Colonic mucosa (tissue), 4 donors: Measurements from ENCODE around the gene AKR1C3. TPM values are rescaled to one million over a fixed set of nuclear protein-coding genes. Genes with fewer than 3 reads are reported as not detected.
"Not testable (repeated sequence)": the region's sequence is repeated elsewhere in the genome, so short reads cannot be mapped to it uniquely, and the experiment has no call there.

Experiments
- DNase-seq: peaks from one replicate; pipeline ENCODE4 v3.0.0-alpha.2; 2020
- H3K27ac ChIP-seq: fragments of 200-600 bp; one replicate; pipeline ENCODE4 v1.8.0; 2021
- H3K27me3 ChIP-seq: fragments of 200-600 bp; one replicate; pipeline ENCODE4 v1.8.0; 2021
- H3K36me3 ChIP-seq: fragments of 200-600 bp; one replicate; pipeline ENCODE4 v1.8.0; 2021
- H3K4me1 ChIP-seq: fragments of 200-600 bp; one replicate; pipeline ENCODE4 v1.8.0; 2021; ENCODE audit warnings: mild to moderate bottlenecking
- H3K4me3 ChIP-seq: fragments of 200-600 bp; one replicate; pipeline ENCODE4 v1.8.0; 2021
- H3K9ac ChIP-seq, 2 donors: one replicate each; pipeline ENCODE4 v1.7.0; 2013; ENCODE audit warnings: control low read depth in 2 of 2, low read depth in 2 of 2, low read length in 2 of 2
- H3K9me3 ChIP-seq: fragments of 200-600 bp; one replicate; pipeline ENCODE4 v1.8.0; 2021
- CTCF ChIP-seq: fragments of 200-600 bp; IDR thresholded peaks from one replicate; pipeline ENCODE4 v1.8.0; 2022; ENCODE audit warnings: antibody characterized with exemption, mild to moderate bottlenecking
- intact Hi-C: fragments of 100-400 bp; cut with DNase I; formaldehyde crosslinking; loops from one replicate; pipeline ENCODE4 v1.14.1; 2022
- total RNA-seq, 2 donors: library from RNA; stranded (reverse); fragmentation: NEBNext Ultra II Directional in 1 of 2; extraction: Animal tissue kit (Norgen Biotek cat#: 25700) in 1 of 2; gene quantifications; one replicate each; pipeline ENCODE4 v1.2.1, GENCODE V29; 2021
- donor health status: healthy.
- donor health status: DM: no; HTN: no; CAD: no.
- donor health status: DM: no; HTN: no; CAD: no.

Gene AKR1C3
- total RNA-seq, 2 donors from 2014 or later: 75.6 to 257 TPM

GRCh38 chr10:5105626-5106025 is 11.4 kb downstream of the AKR1C3 start:
- Histone ChIP-seq H3K4me3 (no peak overlapping the region), H3K27me3 (no peaks in the 10 kb centered on the region), H3K4me1 (no peaks in the 10 kb centered on the region), H3K9ac (no peak overlapping the region), H3K27ac (no peak overlapping the region), H3K36me3 (no peaks in the 10 kb centered on the region), H3K9me3 (no peaks in the 10 kb centered on the region)
- no peak for DNase-seq
- TF ChIP-seq CTCF: no peak
- intact Hi-C loops: no loop called here

GRCh38 chr10:5106553-5106952 is 12.3 kb downstream of the AKR1C3 start:
- intact Hi-C loops: no loop called here
- H3K4me3 ChIP-seq: no peak overlapping the region
- H3K27me3 ChIP-seq: no peaks in the 10 kb centered on the region
- TF ChIP-seq CTCF: no peak
- no peak for DNase-seq
- no peaks in the 10 kb centered on the region for H3K36me3 ChIP-seq
- H3K4me1 ChIP-seq: no peaks in the 10 kb centered on the region
- H3K9ac ChIP-seq: no peak overlapping the region
- no peaks in the 10 kb centered on the region for H3K9me3 ChIP-seq
- no peak overlapping the region for H3K27ac ChIP-seq

GRCh38 chr10:5107860-5108526 is 13.8 kb downstream of the AKR1C3 start:
- Histone ChIP-seq H3K36me3 (no peaks in the 10 kb centered on the region), H3K9ac (no peak overlapping the region), H3K9me3 (no peaks in the 10 kb centered on the region), H3K4me1 (no peaks in the 10 kb centered on the region), H3K27ac (no peak overlapping the region), H3K4me3 (no peak overlapping the region), H3K27me3 (no peaks in the 10 kb centered on the region)
- TF ChIP-seq CTCF: no peak
- intact Hi-C loops: no loop called here
- no peak for DNase-seq

- DNase-seq: no peak
- intact Hi-C loops: no loop called here
These were observed 14.6 kb downstream of the AKR1C3 start for GRCh38 chr10:5108658-5109416.

DNA sequence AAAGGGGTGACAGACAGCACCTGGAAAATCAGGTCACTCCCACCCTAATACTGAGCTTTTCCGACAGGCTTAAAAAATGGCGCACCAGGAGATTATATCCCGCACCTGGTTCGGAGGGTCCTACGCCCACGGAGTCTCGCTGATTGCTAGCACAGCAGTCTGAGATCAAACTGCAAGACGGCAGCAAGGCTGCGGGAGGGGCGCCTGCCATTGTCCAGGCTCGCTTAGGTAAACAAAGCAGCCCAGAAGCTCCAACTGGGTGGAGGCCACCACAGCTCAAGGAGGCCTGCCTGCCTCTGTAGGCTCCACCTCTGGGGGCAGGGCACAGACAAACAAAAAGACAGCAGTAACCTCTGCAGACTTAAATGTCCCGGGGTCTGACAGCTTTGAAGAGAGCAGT is 15.6 kb downstream of the AKR1C3 start:
- H3K4me1 ChIP-seq, H3K9me3 ChIP-seq, H3K27me3 ChIP-seq, H3K36me3 ChIP-seq, H3K9ac ChIP-seq, H3K4me3 ChIP-seq, DNase-seq, H3K27ac ChIP-seq, intact Hi-C loops: not testable (repeated sequence)

More at GRCh38 chr10:5108658-5109416, 14.6 kb downstream of the AKR1C3 start:
- H3K27me3 ChIP-seq: no peaks in the 10 kb centered on the region
- no peak overlapping the region for H3K9ac ChIP-seq
- H3K4me3 ChIP-seq: no peak overlapping the region
- H3K36me3 ChIP-seq: no peaks in the 10 kb centered on the region
- no peak overlapping the region for H3K27ac ChIP-seq
- no peak for TF ChIP-seq CTCF
- H3K9me3 ChIP-seq: no peaks in the 10 kb centered on the region
- H3K4me1 ChIP-seq: no peaks in the 10 kb centered on the region

- H3K4me3 ChIP-seq: no peak overlapping the region
- no peaks in the 10 kb centered on the region for H3K9me3 ChIP-seq
- no peak overlapping the region for H3K27ac ChIP-seq
- H3K9ac ChIP-seq: no peak overlapping the region
- H3K36me3 ChIP-seq: no peaks in the 10 kb centered on the region
- intact Hi-C loops: no loop called here
- H3K27me3 ChIP-seq: no peaks in the 10 kb centered on the region
- DNase-seq: no peak
- TF ChIP-seq CTCF: no peak
- no peaks in the 10 kb centered on the region for H3K4me1 ChIP-seq
These were observed 22.4 kb downstream of the AKR1C3 start for GRCh38 chr10:5116621-5117020.
